ENCODE results near the gene CCR7.
A peak's percentile ranks its signal among the peaks of the same experiment; 100 is the strongest.

Gene CCR7

DNA sequence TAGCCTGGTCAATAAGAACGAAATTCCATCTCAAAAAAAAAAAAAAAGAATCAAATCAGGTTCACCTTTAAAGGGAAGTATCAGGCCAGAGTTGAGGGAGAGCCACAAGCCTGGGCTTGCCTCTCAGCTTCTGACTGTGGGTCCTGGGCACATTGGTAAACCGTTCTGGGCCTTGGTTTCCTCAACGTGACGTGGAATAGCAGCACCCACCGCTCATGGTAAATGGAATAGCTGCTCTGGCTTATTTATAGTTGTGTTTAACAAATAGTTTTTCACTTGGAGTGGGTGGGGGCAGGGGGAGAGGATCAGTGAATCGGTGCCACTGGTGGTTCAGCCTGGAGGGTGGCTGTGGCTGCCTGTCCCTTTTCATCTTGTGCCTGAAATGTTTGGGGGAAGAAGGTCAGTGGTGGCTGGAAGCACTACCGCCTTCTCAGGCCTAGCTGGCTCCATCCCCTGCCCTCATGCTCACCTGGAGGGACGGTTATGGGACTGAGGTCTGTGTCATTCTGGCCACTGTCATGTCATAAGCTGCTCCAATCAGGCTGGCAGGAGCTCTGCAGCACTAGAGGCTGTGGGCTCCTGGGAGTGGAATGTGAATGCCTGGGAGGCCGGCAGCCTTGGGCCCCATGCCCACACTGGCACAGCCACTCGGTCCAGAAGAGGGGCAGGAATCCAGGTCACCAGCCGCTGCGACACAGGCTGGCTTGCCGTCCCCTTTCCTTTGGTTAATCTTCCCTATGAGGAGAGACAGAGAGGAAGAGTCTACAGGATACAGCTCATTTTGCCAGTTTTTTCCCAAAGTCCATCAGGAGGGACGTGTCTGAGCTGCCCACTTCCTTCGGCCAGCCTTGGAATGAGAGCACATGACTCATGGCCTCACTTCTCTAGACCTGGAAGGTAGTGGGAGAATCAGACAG lies 27.0 kb downstream of the CCR7 start:
- no peak for DNase-seq (ENCODE audit: low read depth in 4 of 4, low spot score in 1 of 4)

DNA sequence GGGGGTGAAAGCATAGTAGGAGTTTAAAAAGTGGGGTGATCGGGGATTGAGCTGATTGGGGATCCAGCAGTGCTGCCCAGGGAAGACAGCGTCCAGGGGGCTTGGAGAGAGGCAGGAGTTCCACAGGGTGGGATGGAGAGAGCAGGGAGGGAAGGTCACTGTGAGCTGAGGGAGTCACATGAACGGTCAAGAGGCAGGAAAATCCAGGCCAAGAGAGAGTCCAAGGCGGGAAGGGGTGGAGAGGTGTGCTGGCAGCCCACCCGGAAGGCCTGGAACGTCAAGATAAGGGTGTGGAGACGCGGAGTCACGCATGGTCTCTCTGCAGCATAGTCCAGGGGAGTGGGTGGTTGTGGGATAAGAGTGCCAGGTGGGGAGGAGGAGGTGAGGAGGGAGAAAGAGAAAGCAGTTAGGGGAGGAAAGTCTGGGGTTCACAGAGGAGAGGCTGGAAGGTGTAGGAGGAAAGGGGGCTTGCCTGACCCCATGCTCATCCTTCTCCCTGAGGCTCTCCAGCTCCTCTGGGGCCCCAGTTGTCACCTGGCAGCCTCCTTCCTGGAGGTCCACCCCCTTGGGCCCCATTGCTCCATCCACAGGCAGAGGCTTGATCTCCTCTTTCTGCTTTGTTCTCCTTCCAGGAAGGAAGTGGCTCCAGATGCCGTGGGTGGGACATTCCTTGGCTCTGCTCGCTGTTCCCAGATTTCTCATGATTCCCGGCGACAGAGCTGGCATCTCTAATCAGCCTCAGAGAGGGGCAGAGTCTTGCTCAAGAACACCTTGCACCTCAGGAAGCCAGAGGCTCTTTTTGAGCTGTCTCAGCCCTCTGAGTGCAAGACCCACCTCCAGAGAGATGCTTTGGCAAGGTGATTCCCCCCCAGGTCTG lies 28.7 kb downstream of the CCR7 start:
- DNase-seq (ENCODE audit: low read depth in 4 of 4, low spot score in 1 of 4): no peak

DNA sequence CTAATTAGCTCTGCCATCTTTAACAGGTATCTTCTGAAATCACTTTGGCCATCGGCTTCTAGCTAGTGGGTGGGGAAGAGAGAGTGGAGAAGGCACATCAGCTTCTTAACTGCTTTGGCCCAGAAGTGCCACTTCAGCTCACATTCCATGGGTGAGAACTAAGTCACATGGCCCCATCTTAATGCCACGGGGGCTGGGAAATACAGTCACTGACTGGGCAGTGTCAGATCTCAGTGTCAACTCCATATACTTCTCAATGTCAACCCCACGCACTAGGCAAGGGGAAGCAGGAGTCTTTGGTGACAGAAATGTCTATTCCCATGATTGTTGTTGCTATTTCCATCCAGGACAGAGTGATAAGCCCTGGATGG lies 29.4 kb downstream of the CCR7 start:
- DNase-seq (ENCODE audit: low read depth in 4 of 4, low spot score in 1 of 4): no peak

DNA sequence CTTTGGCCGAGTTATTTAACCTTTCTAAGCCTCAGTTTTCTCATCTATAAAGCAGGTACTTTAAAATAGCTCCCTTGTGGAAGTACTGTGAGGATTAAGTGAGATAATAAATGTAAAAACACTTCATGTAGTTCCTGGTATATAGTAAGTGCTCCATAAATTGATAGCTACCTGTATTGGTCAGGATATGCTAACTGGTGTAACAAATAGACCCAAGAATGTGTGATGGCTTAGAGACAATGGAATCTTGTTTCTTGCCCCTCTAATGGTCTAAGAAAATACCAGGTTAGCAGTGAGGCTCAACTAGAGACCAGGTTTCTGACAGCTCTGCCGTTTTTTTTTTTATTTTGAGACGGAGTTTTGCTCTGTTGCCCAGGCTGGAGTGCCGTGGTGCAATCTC lies 29.8 kb downstream of the CCR7 start:
- no peak for DNase-seq (ENCODE audit: low read depth in 4 of 4, low spot score in 1 of 4)

DNA sequence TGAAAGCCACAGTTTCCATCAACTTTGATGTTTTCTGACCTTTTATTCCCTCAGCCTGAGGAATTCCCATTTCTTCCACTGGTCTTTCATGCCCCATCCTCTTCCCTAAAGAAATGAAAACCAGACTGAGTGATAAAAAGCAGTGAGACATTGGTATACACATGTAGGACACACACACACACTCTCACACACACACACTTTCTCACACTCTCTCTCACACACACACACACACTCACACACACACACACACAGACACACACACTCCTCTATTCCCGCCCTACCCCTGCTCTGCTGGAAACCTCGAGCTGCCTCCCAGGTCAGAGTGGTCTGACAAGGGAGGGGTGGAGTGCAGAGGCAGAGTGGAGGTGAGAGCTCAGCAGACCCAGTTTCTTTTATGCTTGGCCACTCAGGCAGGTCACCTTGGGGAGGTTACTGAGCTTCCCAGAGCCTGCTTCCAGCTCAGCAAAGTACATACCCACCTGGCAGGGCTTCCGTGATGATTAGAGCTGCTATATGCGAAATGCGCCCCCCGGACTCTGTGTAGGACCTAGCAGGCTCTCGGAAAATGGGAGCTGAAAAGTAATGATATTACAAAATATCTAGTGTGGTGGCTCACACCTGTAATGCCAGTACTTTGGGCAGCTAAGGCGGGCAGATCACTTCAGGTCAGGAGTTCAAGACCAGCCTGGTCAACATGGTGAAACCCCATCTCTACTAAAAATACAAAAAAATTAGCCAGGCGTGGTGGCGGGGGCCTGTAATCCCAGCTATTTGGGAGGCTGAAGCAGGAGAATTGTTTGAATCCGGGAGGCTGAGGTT lies 30.7 kb downstream of the CCR7 start:
- DNase-seq (ENCODE audit: low read depth in 4 of 4, low spot score in 1 of 4): no peak

DNA sequence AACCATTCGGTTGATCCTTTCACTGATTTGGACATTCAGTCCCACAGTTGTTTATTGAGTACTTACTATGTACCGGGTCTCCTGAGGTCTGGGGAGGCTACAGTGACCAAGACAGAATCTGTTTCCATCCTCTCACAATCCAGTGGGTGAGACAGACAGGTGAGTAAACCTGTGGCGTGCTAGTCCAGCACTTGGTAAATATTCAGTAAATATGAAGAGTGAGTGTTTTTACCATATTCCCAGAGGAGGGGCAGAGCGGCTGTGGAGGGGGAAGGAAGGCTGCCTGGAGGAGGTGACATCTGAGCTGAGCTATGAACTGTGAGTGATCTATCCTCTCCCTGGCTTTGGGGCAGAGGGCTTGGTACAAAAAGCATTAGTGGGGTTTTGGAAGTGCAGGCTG lies 31.4 kb downstream of the CCR7 start:
- no peak for DNase-seq (ENCODE audit: low read depth in 4 of 4, low spot score in 1 of 4)

DNA sequence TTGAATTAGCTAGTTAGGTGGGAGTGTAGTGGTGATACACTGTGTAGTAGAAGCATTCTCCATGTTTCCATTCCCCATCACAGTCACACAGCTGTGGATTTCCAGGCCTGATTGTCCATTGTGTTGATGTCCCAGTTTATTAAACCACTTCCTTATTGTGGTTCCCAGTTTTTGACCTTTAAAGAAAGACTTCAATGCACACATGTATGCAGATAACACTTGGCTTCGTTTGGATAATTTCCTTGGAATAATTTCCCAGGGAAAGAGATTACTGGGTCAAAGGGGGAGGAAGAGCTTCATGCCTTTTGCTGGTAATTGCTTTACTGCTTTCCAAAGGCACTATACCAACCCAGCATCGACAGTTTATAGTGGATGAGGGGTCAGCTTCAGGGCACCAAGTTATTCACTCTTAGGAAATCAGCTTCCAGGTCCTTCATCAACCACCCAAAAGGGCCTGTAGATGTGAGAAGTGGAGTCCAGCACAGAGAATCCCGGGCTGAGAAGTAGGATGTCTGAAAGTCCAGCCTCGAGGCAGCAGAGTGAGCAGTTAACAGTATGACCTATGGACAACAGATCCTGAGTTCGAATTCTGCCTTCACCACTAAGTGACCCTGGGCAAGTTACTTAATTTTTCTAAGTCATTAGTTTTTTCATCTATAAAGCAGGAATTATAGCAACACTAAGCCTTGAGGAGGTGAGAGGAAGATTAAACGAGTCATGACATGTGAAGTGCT lies 32.6 kb downstream of the CCR7 start:
- DNase-seq (ENCODE audit: low read depth in 4 of 4, low spot score in 1 of 4): no peak

DNA sequence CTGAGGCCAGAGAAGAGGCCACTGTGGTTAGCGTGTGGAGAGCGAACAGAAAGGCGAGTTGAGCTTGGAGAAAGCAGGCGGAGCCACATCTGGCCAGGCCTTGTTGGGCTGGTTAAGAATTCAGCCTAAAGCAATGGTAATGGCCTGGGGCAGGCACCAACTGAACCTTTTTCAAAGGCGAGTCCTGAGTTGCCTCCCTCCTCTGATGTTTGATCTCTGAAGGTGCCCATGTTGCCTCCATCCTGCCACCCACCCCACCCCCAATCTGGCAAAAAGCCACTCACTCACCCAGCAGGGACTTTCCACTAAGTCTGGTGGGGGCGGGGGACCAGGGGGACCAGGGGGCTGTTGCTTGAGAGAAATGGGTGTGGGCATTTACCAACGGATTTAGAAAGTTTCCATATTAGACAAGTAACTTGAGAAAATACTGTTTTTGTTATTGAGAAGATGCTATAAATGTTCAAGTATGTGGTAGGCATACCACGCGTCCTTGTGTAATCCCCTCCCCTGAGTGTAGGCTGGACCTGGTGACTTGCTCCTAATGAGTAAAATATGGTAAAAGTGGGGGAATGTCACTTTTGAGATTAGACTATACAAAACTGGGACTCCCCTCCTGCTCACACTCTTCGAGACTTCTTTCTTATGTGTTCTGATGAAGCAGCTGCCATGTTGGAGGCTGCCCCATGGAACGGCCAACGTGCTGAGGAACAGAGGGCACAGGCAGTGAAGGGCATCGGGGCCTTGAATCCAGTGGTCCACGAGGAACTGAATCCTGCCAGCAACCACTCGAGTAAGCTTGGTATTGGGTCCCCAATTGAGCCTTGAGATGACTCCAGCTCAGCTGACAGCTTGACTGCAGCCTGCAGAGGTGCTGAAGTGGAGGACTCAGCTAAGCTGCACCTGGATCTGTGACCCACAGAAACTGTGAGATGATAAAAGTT lies 34.0 kb downstream of the CCR7 start:
- peak; percentile 70 to 87 (median 73) for DNase-seq (ENCODE audit: low read depth in 4 of 4, low spot score in 1 of 4)

DNA sequence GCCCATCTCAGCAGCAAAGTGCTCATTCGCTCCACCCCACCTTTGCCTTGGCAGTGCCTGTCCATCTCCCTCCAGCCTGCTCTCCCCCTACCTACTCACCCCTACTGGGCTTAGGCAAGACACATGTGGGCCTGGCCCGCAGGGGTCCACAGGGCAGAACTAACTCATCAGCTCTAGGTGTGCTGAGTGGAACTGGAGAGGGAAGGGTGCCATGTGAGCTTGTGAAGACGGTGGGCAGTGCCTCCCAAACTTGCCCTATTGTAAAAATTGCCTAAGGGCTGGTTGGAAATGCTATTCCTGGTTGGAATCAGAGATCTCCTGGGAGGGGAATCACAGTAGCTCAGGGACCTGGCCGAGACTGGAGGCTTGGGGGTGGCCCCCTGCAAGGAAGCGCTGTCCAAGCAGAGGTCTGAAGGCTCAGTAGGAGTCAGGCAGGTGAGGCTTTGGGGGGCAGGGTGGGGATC lies 34.7 kb downstream of the CCR7 start:
- no peak for DNase-seq (ENCODE audit: low read depth in 4 of 4, low spot score in 1 of 4)

DNA sequence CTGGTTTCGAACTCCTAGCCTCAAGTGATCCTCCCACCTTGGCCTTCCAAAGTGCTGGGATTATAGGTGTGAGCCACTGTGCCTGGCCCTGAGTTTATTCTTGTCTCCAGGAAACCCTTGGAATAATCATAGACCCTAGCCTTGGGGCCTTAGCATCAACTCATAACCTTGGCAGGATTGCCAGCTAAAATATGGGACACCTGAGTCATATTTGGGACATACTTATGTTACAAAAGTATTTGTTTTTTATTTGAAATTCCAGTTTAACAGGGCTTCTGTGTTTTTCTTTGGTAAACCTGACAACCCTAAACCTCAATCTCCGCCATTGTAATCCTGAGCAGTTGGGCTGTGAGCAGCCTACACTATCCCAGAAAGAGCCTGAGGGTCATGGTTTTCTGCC lies 35.3 kb downstream of the CCR7 start:
- DNase-seq (ENCODE audit: low read depth in 4 of 4, low spot score in 1 of 4): no peak

DNA sequence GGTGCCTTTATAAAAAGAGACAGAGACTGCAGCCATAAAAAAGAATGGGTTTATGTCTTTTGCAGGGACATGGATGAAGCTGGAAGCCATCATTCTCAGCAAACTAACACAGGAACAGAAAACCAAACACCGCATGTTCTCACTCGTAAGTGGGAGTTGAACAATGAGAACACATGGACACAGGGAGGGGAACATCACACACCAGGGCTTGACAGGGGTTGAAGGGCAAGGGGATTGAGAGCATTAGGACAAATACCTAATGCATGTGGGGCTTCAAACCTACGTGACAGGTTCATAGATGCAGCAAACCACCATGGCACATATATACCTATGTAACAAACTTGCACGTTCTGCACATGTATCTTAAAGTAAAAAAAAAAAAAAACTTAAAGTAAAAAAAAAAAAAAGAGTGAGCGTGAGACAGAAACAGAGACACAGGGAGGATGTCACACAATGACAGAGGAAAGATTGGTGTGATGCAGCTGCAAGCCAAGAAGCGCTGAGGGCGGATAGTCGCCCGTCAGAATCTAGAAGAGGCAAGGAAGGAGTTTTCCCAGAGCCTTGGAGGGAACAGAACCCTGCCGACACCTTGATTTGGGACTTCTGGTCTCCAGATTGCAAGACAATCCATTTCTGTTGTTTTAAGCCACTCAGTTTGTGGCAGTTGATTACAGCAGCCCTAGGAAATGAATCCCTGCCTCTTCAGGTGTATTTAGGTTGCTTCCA lies 36.4 kb downstream of the CCR7 start:
- DNase-seq (ENCODE audit: low read depth in 4 of 4, low spot score in 1 of 4): no peak

DNA sequence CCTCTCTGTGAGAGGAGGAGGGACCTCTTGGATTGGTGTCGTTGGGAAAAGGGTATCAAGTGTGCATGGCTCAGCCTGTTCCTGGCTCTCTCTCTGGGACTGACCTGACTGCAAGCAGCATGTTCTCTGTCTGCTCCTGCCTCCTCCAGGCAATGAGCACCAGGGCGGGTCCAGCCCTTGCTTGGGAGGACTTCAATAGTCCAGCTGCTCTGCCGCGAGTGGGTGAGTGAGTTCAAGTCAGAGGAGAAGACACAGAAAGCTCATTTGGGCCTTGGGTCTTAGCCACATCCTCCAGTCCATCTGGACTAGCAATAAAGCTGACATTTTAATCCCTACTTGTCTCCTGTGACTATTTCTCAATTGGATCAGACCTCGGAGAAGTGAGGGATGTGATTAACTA lies 38.6 kb downstream of the CCR7 start:
- DNase-seq (ENCODE audit: low read depth in 4 of 4, low spot score in 1 of 4): no peak

DNA sequence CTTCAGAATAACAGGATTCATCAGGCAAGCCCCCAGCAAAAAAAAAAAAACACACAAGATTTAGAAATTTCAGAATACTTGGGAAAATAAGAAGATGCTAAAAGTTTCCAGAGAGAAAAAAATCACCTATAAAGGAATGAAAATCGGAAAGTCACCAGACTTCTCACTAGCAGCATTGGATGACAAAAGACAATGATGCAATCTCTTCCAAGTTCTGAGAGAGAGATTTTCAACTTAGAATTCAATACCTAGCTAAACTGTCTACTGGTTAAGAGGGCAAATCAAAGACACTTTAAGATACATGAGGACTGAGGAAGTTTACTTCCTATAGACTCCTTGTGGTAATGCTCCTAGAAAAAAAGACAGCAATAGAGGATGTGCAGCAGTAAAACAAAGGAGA lies 40.0 kb downstream of the CCR7 start:
- DNase-seq (ENCODE audit: low read depth in 4 of 4, low spot score in 1 of 4): no peak

DNA sequence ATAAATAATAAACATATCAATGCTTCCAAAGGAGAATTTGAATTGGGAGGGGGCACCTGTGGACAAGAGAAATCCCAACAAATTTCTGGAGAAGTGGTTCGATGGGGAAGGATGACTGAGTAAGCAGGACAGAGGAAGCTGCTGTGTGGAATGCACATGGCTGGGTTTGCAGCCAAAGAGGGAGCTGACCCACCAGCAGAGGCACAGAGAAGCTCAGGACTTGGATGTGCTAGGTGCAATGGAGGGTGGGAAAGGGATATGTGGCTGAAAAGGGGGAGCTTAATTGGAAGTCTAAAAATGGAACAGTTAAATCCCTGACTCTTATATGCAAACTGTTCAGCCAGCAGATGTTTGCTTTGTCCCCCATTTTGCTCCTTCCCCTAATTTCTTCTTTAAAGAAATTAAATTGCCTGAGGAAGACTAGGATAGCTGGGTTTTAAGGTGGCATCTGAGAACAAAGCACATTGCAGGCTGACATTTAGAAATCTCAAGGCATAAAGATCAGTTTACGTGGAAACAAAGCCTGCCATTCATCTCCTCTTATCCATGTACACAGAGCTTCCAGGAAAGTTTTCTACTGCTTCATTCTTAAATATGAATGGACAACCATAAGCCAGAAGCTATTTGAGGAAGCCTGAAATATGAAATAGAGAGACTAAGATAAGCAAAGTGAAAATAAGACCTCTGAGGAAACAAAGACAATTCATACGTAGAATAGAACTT lies 40.9 kb downstream of the CCR7 start:
- DNase-seq (ENCODE audit: low read depth in 4 of 4, low spot score in 1 of 4): no peak

DNA sequence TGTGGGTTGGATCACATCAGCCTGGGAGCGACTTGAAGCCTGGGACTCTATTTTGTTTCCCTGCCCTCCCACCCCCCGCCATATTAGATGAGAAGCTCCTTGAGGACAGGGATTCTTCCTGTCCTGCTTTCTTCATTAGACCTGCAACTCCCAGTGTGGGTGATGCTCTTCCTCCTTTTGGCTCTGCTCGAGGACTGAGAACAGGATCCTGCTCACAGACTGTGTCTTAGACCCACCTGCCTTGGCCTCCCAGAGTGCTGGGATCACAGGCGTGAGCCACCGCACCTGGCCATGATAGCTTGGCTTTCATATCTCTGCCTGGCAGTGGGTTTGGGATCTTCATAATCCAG lies 42.3 kb downstream of the CCR7 start:
- DNase-seq (ENCODE audit: low read depth in 4 of 4, low spot score in 1 of 4): no peak

DNA sequence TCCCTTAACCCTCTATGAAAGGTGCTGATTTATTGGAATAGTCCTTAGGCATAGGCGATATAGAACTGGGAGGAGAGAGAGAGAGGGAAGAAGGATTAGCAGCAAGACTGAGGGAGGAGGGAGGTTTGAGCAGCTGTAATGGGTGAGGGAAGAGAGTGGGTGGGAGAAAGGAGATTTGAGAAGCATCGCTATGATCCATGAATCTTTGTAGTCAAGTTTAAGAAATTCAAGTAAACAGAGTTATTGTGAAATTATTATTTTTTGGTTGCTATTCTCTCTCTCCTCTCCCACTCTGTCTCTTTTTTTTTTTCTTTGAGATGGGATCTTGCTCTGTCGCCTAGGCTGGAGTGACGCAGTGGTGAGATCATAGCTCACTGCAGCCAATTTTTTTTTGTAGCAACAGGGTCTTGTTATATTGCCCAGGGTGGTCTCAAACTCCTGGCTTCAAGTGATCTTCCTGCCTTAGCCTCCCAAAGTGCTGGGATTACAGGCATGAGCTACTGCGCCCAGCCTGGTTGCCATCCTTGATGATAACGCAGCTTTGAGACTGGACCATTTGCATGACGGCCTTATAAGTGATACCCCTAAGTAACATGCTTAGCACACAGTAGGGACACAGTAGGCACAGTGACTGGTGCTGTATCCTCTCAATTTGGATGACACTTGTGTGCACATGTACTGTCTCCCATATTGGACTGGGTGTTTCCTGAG lies 42.9 kb downstream of the CCR7 start:
- no peak for DNase-seq (ENCODE audit: low read depth in 4 of 4, low spot score in 1 of 4)

DNA sequence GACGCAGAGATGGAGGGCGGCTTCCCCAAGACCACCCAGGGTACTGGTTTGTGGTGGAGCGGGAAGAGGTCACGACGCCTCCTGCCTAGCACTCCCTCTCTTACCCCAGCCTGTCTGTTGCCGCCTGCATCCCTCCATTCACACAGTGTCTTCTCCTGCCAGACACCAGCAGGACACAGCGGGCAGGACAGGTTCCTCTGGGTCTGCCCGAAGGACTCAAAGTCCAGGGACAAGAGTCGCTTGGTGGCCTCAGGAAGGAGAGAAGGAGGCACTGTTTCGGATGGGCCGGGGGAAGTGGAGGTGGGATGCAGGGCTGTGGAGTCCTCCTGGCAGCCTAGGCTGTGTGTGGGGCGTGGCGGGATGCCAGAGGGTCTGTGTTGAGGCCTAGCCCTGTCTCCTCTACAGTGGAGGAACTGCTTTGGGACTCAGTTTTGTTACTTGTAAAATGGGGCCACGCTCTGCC lies 44.2 kb downstream of the CCR7 start:
- no peak for DNase-seq (ENCODE audit: low read depth in 4 of 4, low spot score in 1 of 4)

All from stimulated activated CD4-positive, alpha-beta T cell treated with anti-CD3 and anti-CD28 coated beads, Interleukin-1b, Interleukin-23, amount 100 ng/mL, for 24 hours (primary cell).